HG03442 (cell line): ENCODE data around the gene ABCC5.

Source experiments
- ATAC-seq: cut with Tn5 transposase; IDR thresholded peaks from one replicate; pipeline ENCODE4 v1.9.1; 2021; ENCODE audit warnings: mild to moderate bottlenecking, moderate library complexity; ENCODE audit not compliant: unreplicated experiment

Gene ABCC5

DNA sequence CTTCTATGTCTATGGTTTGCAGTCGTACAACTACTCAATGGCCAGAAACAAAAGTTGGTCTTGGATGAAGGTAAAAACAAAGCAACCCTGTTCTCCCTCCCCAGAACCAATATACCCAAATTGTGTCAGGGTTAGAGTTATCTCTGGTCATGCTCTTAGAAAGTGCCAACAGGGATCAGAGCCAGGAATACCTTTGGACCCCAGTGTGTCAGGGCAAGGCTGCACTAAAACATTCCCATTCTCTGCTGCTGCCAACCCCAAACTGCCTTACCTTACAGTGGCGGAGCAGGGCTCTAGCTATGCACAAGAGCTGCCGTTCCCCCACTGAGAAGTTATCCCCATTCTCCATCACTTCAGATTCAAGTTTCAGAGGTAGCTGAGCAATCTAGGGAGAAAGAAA lies 90.6 kb downstream of the ABCC5 start:
- ATAC-seq, result no peak

DNA sequence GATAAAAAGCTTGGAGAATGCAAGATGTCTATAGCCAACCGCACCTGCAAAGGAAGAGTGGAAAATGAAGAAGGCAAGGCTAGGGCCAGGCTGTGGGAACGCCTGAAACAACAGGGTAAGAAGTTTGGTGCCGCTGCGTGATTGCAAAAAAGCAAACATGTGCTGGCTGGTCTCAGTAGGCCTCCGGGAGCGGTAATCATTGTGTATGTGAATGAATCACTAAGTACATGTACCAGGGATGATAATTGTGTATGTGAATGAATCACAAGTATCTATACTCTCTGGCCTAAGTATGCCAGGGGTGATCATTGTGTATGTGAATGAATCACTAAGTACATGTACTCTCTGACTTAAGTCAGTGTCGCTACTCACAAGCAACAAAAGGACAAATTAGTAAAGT lies 92.7 kb downstream of the ABCC5 start:
- no peak for ATAC-seq

DNA sequence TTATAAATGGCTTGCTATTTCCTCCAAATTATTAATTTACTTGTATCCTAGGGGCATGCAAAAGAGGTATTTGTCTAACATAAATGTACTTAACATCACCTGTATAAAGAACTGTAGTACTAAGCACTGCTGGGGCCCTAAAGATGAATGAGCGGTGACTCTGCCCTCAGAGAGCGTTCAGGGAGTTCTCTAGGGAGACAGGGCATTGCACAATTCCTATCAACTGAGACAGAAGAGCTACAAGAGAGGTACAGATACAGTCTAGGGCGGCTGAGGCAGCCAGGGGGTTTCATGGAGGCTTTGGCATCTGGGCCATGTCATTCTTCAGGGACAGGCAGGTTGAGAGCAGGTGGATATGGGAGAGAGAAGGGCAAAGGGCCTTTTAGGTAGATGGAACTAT lies 93.1 kb downstream of the ABCC5 start:
- ATAC-seq, result no peak

DNA sequence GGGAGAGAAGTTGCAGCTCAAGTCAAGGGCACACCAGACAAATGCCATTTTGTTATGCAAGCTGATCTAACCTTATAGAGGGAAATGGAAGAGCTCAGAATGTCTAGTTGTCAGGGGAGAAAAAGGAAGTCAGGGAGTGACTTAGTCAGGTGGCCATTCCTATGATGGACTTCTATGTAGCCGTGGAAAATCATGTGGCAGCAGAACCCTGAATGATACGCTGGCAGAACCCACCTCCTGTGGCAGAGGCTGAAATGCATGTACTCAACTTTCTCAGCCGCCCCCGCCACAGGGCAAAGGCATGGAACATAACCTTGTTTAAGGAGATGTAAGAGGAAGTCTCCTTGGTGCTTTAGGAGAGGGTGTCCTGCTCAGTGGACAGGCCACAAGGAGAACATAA lies 95.3 kb downstream of the ABCC5 start:
- ATAC-seq, result no peak

DNA sequence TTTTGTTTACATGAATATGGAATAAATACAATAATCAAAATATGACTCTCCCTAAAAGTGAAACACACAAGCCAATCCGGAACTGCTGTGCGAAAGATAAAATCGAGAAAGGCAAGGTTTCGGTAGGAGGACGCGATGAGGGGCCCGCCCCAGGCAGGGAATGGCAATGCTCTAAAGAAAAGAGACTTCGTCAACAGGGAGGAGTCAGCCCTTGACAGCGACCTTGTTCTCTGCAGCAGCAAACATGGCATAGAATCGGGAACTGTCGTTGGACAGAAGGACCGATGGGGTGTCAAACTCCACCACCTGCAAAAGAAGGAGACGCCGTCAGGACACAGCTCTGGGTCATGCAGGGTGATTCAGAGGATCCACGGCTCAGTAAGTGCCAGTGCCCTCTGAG lies 96.6 kb downstream of the ABCC5 start:
- no peak for ATAC-seq

DNA sequence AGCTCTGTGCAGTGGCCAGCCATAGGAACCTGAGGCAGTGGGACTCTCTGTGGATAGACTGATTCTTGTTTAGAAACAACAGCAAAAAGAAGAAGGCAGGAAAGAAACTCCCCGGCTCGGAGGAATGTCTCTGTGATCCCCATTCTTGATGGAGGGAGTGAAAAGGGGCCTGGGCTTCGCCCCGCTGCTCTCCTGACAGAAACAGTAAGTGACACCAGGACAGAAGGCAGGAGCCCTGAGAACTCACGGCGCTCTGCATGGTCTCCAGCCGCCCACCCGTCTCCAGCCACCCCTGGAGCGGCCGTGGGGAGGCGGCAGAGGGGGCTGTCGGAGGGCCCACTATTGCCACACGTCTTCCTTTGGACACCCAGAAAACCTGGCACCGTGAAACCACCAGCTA lies 97.3 kb downstream of the ABCC5 start:
- ATAC-seq, result no peak

DNA sequence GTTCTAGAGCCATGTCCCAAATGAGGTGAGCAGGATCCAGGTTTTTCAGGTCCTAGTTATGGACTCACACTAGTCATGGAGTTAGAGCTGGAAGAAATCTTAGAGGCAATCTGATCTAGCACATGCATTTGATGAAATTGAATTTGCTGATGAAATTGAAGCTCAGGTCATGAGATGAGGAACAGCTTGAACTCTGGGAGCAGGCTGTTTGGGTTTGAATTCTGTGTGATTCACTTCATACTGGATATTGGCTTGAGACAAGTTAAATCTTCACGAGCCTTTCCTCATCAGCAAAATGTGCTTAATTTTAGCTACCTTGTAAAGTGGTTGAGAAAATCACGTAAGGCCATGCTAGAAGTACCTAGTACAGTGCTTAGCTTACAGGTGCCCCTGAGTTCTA lies 99.5 kb downstream of the ABCC5 start:
- ATAC-seq, result no peak

DNA sequence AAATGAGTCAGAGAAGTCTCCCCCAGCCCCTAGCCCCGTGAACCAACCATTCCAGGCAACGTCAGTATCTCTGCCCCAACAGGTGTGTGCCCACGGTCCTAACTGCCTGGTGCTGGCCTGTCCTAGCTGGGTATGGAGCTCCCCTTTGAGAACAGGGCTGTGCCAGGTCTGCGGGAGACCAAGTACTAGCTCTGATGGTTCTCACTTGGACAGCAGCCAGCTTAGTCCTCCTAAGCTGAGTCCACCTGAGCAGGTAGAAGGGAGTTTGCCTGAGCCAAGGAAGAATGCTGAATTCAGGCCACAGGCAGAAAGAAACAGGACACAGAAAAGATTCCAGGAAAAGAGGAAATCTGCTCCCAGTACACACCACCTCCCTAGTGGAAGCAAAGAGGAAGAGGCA lies 99.9 kb downstream of the ABCC5 start:
- no peak for ATAC-seq

DNA sequence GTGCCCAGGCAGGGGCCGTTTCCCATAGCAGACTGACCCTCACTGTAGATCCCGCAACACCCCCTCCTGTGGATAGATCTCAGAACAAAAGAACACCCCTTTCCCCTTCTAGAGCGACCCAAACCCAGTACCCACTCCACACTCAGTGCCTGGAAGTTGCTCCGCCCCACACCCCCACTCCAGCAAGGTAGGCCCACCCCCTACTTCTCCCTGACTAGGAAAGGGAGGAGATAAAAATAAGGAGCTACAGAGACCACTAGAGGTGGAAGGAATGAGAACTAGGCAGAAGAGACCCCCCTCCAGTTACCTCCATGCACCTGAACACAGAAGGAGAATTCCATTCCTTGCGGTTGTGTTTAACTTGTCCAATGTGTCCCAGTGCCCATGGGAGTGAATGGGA lies 102.8 kb downstream of the ABCC5 start:
- no peak for ATAC-seq

DNA sequence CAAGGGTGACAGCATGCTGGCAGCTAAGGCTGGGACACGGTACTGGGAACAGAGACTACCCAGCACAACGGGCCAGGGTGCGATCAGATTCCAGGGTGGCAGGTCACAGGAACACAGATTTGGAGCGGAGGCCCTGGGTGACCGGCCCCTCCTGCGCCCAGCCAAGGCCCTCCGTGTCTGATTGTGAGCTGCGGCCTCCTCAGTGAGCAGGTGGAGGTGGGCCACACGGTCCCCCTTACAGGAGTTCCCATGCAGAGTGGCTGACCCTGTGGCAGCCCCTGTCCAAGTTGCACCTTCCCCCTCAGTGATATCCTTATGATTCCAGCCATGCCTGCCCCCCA lies 104.1 kb downstream of the ABCC5 start:
- no peak for ATAC-seq

DNA sequence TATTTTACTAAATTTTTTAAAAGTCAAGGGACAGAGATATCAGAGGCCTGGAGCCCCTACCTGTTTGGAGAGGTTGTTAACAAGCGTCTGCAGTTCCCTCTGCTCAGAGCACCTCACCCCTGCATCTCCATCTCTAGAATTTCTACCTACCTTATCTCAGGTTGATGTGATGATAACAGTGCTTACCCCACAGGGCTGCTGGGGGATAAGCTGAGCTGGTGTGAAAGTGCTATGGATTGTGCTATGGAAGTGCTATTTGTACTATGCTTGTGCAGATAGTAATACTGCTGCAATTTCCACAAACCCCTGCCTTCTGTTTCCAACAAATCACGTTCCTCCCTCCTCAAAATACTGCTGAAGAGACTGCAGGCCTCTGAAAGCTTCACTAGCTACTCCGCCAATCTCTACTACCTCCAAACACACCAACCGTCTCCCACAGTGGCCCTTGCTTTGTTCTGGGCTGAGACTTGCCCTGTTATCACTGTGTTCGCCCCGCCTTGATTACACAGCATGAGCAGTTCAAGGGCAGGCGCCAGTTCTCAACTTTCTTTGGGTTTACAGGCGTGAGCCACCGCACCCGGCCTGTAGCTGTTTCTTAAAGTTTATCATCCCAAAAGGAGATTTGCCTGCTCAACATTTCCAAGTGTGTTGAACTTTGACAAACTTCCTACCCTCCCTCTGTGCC lies 104.6 kb downstream of the ABCC5 start:
- ATAC-seq, result no peak

DNA sequence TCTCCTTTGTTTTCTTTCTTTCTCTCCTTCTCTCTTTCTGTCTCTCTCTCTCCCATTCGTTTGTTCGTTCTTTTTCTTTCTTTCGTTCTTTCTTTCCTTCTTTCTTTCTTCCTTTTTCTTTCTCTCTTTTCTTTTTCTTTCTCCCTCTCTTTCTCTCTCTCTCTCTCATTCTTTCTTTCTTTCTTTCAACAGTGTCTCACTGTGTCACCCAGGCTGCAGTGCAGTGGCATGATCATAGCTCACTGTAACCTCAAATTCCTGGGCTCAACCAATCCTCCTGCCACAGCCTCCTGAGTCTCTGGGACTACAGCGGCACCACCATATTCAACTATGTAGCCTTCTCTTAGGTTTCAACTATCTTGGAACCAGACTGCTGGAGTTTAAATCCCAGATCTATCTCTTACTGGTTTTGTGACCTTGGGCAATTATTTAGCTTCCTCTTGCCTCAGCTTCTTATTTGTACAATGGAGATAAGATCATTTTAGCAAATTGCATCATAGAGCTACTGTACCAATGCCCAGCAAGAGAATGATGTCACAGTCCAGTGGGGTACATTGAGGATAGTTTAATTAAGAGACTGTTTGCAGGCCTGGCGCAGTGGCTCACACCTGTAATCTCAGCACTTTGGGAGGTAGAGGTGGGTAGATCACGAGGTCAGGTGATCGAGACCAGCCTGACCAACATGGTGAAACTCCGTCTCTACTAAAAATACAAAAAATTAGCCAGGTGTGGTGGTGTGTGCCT lies 105.7 kb downstream of the ABCC5 start:
- ATAC-seq, result no peak

DNA sequence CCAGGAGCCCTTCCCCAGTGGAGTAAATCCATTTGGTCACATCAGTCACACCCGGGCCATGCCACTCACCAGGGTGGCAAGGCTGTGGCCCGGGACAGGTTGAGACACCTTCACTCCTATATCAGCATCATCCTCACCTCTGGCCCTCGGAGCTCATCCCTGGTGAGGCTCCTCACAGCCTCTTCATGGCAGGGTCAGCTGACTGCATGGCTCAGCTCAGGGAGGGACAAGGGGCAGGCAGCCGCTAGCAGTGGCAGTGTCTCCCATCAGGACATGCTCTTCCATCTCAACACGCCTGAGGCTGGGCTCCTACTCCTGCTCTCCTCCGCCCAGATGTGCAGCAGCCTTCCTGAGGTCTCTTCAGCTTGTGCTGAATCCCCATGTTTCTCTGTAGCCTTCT lies 106.6 kb downstream of the ABCC5 start:
- no peak for ATAC-seq

DNA sequence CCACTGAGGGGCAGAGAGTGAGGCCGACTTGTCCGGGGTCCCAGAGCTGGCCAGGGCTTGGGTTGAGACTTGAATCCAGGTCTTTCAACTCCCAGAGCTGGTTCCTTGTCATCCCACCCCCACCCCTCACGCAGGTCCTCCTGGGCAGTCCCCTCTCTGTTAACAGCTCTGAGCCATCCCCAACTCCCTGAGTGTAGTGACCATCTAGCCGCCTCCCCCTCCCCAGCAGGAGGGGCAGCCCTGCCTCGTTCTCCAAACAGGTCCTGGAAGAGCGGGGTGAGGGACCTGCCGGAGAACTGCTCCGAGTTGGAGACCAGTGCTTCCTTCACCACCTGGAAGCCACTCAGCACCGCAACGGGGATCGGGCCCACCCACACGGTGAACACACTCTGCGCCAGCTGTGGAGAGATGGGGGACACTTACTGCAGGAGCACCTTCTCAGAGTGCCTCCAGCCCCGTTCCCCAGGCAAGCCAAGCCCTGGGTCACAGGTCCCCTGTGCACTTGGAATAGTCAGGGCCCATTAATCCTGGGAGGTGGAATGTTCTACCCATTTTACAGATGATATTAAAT lies 108.6 kb downstream of the ABCC5 start:
- ATAC-seq, result no peak

DNA sequence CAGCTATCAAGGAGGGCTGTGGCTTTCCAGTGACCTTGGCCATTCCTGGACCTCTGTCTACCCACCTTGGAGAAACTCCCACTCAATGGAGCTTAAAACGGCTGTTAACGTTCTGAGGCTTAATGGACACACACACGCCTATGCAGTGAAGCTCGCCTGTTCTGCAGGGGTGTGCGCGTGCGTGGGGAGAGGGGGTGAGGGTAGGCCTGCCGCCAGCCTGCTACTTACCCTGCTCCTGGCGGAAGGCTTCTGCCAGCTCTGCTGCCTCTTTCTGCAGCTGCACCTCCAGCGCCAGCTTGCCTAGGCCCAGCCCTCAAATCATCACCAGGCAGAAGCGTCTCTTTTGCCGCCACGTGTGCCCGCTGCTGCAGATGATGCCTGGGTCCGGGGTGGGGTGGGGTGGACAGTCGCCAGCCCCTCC lies 109.8 kb downstream of the ABCC5 start:
- ATAC-seq, result no peak

DNA sequence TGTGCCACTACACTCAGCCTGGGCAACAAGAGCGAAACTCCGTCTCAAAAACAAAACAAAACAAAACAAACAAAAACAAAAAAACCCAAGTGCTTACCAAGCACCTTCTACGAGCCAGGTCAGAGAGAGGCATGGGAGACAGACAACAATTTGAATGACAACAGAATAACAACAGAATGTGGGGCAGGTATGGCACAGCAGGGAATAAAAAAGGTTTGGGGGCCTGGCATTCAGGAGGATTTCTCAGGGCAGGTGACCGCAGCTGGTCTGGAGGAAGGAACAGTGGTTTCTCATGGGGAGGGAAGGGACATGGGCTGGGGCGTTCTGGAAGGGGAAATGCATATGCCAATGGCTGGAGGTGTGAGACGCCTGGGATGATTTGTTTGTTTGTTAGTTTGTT lies 110.5 kb downstream of the ABCC5 start:
- ATAC-seq, result no peak

DNA sequence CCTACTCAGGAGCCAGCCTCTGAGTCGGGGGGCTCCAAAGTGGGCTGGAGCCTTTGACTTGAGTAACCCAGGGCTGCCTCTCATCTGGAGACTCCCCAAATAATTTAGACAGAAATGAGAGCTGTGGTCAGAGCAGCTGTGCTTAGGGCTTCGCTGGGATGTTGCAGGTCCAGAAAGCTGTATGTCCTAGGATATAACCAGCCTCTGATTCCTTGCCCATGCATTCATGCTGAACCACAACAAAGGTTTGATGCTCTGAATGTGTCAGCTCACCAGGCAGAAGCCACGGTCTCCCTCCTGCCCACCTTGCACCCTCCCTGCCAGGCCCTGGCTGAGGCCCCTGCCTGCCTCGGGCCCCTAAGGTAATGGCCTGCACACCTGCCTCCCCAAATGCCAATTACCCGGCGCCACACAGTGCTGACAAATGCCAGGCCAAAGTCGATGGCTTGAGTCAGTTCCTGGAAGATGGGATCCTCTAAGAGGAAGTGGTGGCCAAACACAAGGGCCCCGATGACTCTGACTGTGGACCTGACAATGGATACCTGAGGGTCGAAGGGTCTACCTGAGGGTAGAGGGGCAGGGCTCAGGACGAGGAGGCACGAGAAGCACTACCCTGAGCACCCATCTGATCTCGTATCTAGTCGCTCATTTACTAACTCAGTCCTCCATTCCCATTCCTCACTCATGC lies 111.3 kb downstream of the ABCC5 start:
- no peak for ATAC-seq

DNA sequence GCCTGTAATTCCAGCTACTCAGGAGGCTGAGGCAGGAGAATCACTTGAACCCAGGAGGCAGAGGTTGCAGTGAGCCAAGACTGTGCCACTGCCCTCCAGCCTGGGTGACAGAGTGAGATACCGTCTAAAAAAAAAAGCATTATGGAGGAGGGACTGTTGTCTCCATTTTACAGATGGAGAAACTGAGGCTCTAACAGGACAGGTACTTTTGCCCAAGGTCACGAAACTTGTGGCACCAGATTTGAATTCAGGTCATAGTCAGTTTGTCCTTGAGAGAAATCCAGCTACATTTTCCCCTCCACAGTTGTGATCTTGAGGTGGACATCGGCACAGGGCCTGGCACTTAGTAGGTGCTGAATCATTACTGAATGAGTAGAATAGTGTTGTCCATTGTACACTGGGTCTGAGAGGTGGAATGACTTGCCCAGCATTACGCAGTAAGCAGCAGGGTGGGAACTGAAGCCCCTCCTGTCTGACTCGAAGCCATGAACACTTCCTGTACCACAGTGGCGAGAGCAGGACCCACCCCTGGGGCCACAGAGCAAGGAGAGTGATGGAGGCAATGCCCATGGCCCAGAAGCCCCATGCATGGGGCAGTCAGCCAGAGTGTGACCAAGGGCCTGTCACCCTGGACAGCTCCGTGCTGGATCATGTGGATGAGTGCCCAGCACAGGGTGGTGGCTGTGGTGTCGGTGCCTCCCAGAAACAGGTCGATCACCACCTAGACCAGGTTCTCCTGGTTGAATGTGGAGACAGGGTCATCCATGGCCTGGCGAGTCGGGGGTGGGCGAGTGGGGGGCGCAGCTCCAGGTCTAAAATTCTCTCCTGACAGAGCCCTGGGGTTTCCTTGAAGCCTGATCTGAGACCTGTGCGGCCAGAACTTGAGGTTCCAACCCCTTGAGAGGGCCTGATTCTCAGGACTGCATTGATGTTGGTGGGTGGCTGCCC lies 112.6 kb downstream of the ABCC5 start:
- ATAC-seq, result no peak

DNA sequence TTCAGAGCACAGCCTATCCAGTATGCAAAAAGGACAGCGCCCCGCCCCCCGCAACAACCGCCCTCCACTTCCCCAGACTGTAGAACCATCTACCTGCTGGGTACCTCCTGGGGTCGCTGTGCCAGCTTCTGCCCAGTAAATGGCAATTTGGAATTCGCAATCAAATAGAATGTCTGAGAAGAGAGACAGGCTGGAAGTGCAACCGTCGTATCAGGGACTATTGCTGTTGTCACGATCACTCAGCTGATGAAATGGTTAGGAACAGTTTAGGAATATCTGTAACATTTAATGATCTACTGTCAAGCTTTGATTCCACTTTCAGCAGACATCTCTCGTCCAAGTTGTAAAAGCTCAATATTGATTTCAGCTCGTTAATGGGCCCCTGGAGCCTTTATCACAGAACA lies 119.7 kb downstream of the ABCC5 start:
- no peak for ATAC-seq

DNA sequence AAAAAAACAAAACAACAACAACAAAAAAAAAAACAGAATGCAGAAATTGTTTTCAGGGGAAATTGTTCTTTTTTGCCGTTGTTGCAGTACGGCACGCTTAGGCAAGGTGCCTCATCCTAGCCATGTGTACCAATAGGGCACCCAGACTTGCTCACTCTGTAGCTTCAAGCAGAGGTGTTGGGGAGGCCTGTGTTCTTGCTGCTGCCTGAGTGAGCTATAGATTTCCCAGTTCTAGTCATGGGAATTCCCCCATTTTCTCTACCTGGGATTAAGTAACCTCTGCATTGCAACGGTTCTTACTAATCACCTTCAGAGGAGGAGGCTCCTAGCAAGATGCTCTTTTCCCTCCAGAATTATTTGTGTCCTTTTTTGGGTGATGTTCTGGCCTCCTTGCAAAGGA lies 120.1 kb downstream of the ABCC5 start:
- ATAC-seq, result no peak

DNA sequence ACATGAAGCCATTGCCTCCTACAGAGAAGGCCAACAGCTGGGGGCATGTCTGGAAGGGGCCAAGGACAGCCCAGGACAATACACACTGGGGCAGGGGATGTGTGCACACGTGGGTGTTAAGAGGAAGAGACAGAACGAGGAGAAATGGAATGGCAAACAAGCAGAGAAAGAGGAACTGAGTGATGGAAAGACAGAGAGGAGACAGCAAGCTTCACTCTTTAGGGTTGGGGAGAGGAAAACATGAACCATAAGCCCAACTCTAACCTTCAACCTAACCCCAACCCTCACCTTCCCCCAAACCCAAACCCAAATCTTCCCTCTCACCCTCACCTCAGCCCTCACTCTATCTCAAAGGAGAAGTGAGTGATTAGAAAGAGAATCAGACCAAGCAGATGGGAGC lies 121.1 kb downstream of the ABCC5 start:
- ATAC-seq, result no peak
